Astrocyte (in vitro differentiated cells and primary cell): ENCODE data around the gene S1PR2.

Experiments
- CTCF ChIP-seq: IDR thresholded peaks from 2 replicates; pipeline ENCODE4 v1.5.1; 2011; ENCODE audit warnings: low read depth, mild to moderate bottlenecking, inconsistent platforms, low read length, moderate library complexity; ENCODE audit not compliant: insufficient read depth
- EZH2 ChIP-seq: IDR thresholded peaks from 2 replicates; pipeline ENCODE4 v1.6.1; 2012; ENCODE audit warnings: mild to moderate bottlenecking, low read length, inconsistent platforms; ENCODE audit not compliant: insufficient read depth

- TF ChIP-seq CTCF = no peak
- no peak for TF ChIP-seq EZH2
Measured at GRCh38 chr19:10224337-10224736, 6.8 kb downstream of the S1PR2 start.
